Panc1 (cell line): ENCODE results near the gene CDKAL1. TPM values are rescaled to one million over a fixed set of nuclear protein-coding genes. Genes with fewer than 3 reads are reported as not detected.

ENCODE experiments used
- ATAC-seq: fragments of 200-7000 bp; cut with Tn5 transposase; 2 replicates; pipeline ENCODE4 v1.9.1; 2020; ENCODE audit warnings: mild to moderate bottlenecking, moderate library complexity
- BruUV-seq: library from RNA; stranded (reverse); fragments of 400-500 nt; replicated peaks from 2 replicates; lab custom pipeline; 2021; lab: Mats Ljungman, UMichigan
- CTCF ChIA-PET: fragments of 300-600 bp; sonication (Branson Sonifier 250); formaldehyde crosslinking; loops from one replicate; lab custom pipeline; 2022; ENCODE audit warnings: antibody characterized with exemption; lab: Charles Lee
- POLR2A ChIA-PET: fragments of 300-600 bp; sonication (Branson Sonifier 250); formaldehyde crosslinking; loops from one replicate; lab custom pipeline; 2022; ENCODE audit warnings: antibody characterized with exemption; lab: Charles Lee
- DNase-seq: peaks from one replicate; pipeline ENCODE4 v3.0.0-alpha.2; 2010; ENCODE audit warnings: low read depth, low spot score
- H3K27ac ChIP-seq: 2 replicates; pipeline ENCODE4 v1.5.1; 2011; ENCODE audit warnings: mild to moderate bottlenecking, low read length, inconsistent platforms
- H3K27me3 ChIP-seq: fragments of 200-500 bp; sonication (Bioruptor generic); 2 replicates; pipeline ENCODE4 v1.6.0; 2014; ENCODE audit warnings: low read length, inconsistent platforms; ENCODE audit not compliant: control insufficient read depth, insufficient read depth
- H3K36me3 ChIP-seq: fragments of 200-500 bp; sonication (Bioruptor generic); 2 replicates; pipeline ENCODE4 v1.5.1; 2014; ENCODE audit warnings: inconsistent platforms, mild to moderate bottlenecking, low read length, moderate library complexity; ENCODE audit not compliant: control insufficient read depth, insufficient read depth
- H3K4me1 ChIP-seq: 2 replicates; pipeline ENCODE4 v1.5.1; 2011; ENCODE audit warnings: inconsistent platforms, mild to moderate bottlenecking, low read length, moderate library complexity; ENCODE audit not compliant: control insufficient read depth, insufficient read depth
- H3K4me3 ChIP-seq, 2 experiments: 2 replicates each; pipeline ENCODE4 v1.5.1; 2011 to 2012; ENCODE audit warnings: low read depth in 2 of 2, low read length in 2 of 2, mild to moderate bottlenecking in 2 of 2, inconsistent platforms in 1 of 2, moderate library complexity in 1 of 2
- H3K9me3 ChIP-seq: fragments of 200-500 bp; sonication (Bioruptor generic); 2 replicates; pipeline ENCODE4 v1.5.1; 2014; ENCODE audit warnings: low read depth, mild to moderate bottlenecking, inconsistent platforms, low read length, moderate library complexity; ENCODE audit not compliant: control insufficient read depth, insufficient read depth
- POLR2AphosphoS5 ChIP-seq: IDR thresholded peaks from 2 replicates; pipeline ENCODE4 v1.6.1; 2012; ENCODE audit warnings: mild to moderate bottlenecking, low read depth, low read length, moderate library complexity
- SIN3A ChIP-seq: IDR thresholded peaks from 2 replicates; pipeline ENCODE4 v1.6.1; 2012; ENCODE audit warnings: low read depth, mild to moderate bottlenecking, low read length, moderate library complexity, borderline replicate concordance; ENCODE audit not compliant: insufficient read depth
- TCF7L2 ChIP-seq: IDR thresholded peaks from 2 replicates; pipeline ENCODE4 v1.6.1; 2011; ENCODE audit warnings: mild to moderate bottlenecking, low read depth, low read length, inconsistent platforms
- in situ Hi-C: cut with HindIII; loops from 2 replicates; pipeline ENCODE4 v1.10.0; 2016; ENCODE audit warnings: low sequenced_read_pairs, low pct_unique_long_range_greater_than_20kb
- intact Hi-C: fragments of 100-400 bp; cut with micrococcal nuclease; formaldehyde crosslinking; loops from one replicate; pipeline ENCODE4 v1.10.0; 2022; ENCODE audit not compliant: unreplicated experiment
- total RNA-seq: library from RNA; stranded (reverse); gene quantifications from one replicate; pipeline ENCODE4 v1.2.1, GENCODE V29; 2021; ENCODE audit not compliant: unreplicated experiment
- TF ChIP-seq, protein P1 (sequence below): fragments of 450-650 bp; IDR thresholded peaks from 2 replicates; pipeline ENCODE4 v1.5.1; 2017; ENCODE audit warnings: mild to moderate bottlenecking
- TF ChIP-seq, protein P2 (sequence below), 2 experiments: IDR thresholded peaks; 2 replicates each; pipeline ENCODE4 v1.6.1; 2011 to 2012; ENCODE audit warnings: low read depth in 2 of 2, control low read depth in 1 of 2, low read length in 1 of 2, mild to moderate bottlenecking in 1 of 2, moderate library complexity in 1 of 2; ENCODE audit not compliant: insufficient read depth in 1 of 2

Gene CDKAL1
- total RNA-seq, 1 experiment from 2014 or later = 14.5 TPM

DNA sequence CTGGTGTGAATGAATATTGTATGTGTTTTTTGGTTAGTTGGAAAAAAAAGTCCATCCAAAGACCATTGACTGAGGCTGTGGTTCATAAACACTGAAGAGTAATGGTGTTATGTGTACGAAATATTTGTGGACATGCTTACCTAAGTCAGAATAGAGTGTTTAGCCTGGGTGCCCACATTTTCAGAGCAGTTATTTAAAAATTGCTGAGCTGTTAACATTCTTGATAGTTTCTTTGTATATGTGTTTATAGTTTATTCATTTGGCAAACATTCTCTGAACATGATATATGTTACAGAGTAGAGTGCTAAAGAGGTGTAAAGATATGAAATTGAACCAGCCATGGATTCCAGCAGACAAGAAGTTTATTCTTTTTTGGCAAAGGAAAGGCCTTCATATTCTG, 20.6 kb downstream of the CDKAL1 start:
- no TSS peak for BruUV-seq
- Histone ChIP-seq H3K27ac (no peak overlapping the region), H3K36me3 (no peaks in the 10 kb centered on the region), H3K9me3 (no peaks in the 10 kb centered on the region), H3K27me3 (no peaks in the 10 kb centered on the region), H3K4me3 (no peak overlapping the region), H3K4me1 (no peaks in the 10 kb centered on the region)
- intact Hi-C loops = no loop called here
- ChIA-PET POLR2A (no interaction called here), CTCF (no interaction called here)
- no peak for ATAC-seq
- TF ChIP-seq TCF7L2 = no peak
- no peak for TF ChIP-seq SIN3A
- TF ChIP-seq, protein P1, sequence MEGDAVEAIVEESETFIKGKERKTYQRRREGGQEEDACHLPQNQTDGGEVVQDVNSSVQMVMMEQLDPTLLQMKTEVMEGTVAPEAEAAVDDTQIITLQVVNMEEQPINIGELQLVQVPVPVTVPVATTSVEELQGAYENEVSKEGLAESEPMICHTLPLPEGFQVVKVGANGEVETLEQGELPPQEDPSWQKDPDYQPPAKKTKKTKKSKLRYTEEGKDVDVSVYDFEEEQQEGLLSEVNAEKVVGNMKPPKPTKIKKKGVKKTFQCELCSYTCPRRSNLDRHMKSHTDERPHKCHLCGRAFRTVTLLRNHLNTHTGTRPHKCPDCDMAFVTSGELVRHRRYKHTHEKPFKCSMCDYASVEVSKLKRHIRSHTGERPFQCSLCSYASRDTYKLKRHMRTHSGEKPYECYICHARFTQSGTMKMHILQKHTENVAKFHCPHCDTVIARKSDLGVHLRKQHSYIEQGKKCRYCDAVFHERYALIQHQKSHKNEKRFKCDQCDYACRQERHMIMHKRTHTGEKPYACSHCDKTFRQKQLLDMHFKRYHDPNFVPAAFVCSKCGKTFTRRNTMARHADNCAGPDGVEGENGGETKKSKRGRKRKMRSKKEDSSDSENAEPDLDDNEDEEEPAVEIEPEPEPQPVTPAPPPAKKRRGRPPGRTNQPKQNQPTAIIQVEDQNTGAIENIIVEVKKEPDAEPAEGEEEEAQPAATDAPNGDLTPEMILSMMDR = no peak
- no peak for TF ChIP-seq POLR2AphosphoS5
- TF ChIP-seq, protein P2, sequence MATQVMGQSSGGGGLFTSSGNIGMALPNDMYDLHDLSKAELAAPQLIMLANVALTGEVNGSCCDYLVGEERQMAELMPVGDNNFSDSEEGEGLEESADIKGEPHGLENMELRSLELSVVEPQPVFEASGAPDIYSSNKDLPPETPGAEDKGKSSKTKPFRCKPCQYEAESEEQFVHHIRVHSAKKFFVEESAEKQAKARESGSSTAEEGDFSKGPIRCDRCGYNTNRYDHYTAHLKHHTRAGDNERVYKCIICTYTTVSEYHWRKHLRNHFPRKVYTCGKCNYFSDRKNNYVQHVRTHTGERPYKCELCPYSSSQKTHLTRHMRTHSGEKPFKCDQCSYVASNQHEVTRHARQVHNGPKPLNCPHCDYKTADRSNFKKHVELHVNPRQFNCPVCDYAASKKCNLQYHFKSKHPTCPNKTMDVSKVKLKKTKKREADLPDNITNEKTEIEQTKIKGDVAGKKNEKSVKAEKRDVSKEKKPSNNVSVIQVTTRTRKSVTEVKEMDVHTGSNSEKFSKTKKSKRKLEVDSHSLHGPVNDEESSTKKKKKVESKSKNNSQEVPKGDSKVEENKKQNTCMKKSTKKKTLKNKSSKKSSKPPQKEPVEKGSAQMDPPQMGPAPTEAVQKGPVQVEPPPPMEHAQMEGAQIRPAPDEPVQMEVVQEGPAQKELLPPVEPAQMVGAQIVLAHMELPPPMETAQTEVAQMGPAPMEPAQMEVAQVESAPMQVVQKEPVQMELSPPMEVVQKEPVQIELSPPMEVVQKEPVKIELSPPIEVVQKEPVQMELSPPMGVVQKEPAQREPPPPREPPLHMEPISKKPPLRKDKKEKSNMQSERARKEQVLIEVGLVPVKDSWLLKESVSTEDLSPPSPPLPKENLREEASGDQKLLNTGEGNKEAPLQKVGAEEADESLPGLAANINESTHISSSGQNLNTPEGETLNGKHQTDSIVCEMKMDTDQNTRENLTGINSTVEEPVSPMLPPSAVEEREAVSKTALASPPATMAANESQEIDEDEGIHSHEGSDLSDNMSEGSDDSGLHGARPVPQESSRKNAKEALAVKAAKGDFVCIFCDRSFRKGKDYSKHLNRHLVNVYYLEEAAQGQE (IDR thresholded peaks at IDR 0.05; ENCODE audit: insufficient read depth in 1 of 2, low read depth in 2 of 2, low read length in 1 of 2) = no peak
- in situ Hi-C loops = no loop called here
- DNase-seq = no peak

DNA sequence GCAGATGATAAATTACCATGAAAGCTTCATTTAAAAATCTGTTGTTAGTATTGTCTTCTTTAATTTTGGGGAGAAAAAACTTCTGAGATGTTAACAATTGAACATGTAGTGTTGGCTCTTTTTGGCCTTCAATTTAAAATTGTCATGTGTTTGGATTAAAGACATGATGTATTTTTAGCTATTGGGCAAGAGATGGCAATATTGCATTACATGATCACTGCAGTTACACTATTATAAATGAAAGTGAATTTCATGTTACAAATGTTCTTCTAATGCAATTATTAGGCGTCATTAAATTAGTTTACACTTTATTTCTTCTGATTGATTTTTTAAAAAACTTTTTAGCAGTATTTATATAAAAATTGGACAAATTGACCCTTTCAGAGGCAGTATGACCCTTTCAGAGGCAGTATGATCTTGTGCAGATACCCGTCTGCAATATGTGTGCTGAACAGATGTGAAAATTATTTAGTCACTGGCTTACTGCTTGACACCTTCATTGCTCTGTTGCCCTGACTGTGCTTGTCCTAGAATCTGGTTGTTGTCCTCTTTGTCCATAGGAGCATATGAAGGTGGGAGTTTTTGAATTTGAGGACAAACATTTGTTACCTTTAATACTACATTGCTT, 25.8 kb downstream of the CDKAL1 start:
- Histone ChIP-seq H3K4me1 (peaks cover 6% of the 10 kb centered on the region; the same call in 1 of the 2 replicates), H3K36me3 (no peaks in the 10 kb centered on the region), H3K27me3 (no peaks in the 10 kb centered on the region), H3K27ac (no peak overlapping the region), H3K4me3 (no peak overlapping the region), H3K9me3 (no peaks in the 10 kb centered on the region)
- BruUV-seq = no TSS peak
- ChIA-PET CTCF (interaction anchor here (1.2 kb wide), 1 partner anchor 1029 kb away, joined by 4 read pairs; no protein-coding TSS in a partner anchor), POLR2A (no interaction called here)
- TF ChIP-seq POLR2AphosphoS5 (no peak), SIN3A (no peak), TCF7L2 (no peak)
- TF ChIP-seq, protein P1 = no peak
- TF ChIP-seq, protein P2 (IDR thresholded peaks at IDR 0.05; ENCODE audit: insufficient read depth in 1 of 2, low read depth in 2 of 2, low read length in 1 of 2) = no peak
- intact Hi-C loops = loop anchor here (2.0 kb wide), 1 partner anchor 1029 kb away; no protein-coding TSS in a partner anchor
- DNase-seq (no peak), ATAC-seq (no peak)
- in situ Hi-C loops = no loop called here
